Left ventricle myocardium inferior (tissue), 1 donor: ENCODE data around the gene UBE2I. TPM values are rescaled to one million over a fixed set of nuclear protein-coding genes. Genes with fewer than 3 reads are reported as not detected.

Experiments
- DNase-seq: peaks from one replicate; pipeline ENCODE4 v3.0.0-alpha.2; 2020
- H3K27ac ChIP-seq: fragments of 200-600 bp; replicated peaks from 2 replicates; pipeline ENCODE4 v1.8.0; 2021
- H3K27me3 ChIP-seq: fragments of 200-600 bp; 2 replicates; pipeline ENCODE4 v1.8.0; 2021; ENCODE audit warnings: low read depth
- H3K36me3 ChIP-seq: fragments of 200-600 bp; 2 replicates; pipeline ENCODE4 v1.8.0; 2021
- H3K4me1 ChIP-seq: fragments of 200-600 bp; 2 replicates; pipeline ENCODE4 v1.8.0; 2021
- H3K4me3 ChIP-seq: fragments of 200-600 bp; 2 replicates; pipeline ENCODE4 v1.8.0; 2021; ENCODE audit warnings: mild to moderate bottlenecking, moderate library complexity
- H3K9me3 ChIP-seq: fragments of 200-600 bp; replicated peaks from 2 replicates; pipeline ENCODE4 v1.8.0; 2021
- intact Hi-C: fragments of 100-400 bp; cut with micrococcal nuclease; formaldehyde crosslinking; loops from one replicate; pipeline ENCODE4 v1.11.0; 2022
- total RNA-seq: library from RNA; stranded (reverse); fragmentation: NEBNext Ultra II Directional; extraction: Animal tissue kit (Norgen Biotek cat#: 25700); gene quantifications from one replicate; pipeline ENCODE4 v1.2.1, GENCODE V29; 2021
- TF ChIP-seq, protein P1 (sequence below): fragments of 200-600 bp; IDR thresholded peaks from 2 replicates; pipeline ENCODE4 v1.8.0; 2021; ENCODE audit warnings: antibody characterized with exemption, mild to moderate bottlenecking, borderline replicate concordance
- donor health status: DM: no; HTN: yes; CAD: no; lungs with severe emphysema.

The UBE2I gene
- total RNA-seq, 1 donor from 2014 or later: 86.2 TPM

DNA sequence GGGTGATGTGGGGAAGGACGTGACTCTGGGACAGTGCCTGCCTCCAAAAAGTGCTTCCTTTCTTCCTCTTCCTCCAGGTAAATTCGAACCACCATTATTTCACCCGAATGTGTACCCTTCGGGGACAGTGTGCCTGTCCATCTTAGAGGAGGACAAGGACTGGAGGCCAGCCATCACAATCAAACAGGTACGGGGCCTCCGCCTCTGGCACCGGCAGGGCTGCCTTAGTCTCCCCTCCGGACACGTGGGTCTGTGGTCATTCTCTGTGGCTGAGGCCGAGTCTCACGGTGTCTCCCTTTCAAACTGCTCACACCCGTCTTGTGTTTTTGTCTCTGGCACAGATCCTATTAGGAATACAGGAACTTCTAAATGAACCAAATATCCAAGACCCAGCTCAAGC is 10.7 kb downstream of the UBE2I start:
- Histone ChIP-seq H3K27ac (no peak overlapping the region), H3K4me3 (no peak overlapping the region), H3K27me3 (no peaks in the 10 kb centered on the region), H3K36me3 (peaks cover 97% of the 10 kb centered on the region), H3K4me1 (no peaks in the 10 kb centered on the region), H3K9me3 (no peaks in the 10 kb centered on the region)
- TF ChIP-seq, protein P1, sequence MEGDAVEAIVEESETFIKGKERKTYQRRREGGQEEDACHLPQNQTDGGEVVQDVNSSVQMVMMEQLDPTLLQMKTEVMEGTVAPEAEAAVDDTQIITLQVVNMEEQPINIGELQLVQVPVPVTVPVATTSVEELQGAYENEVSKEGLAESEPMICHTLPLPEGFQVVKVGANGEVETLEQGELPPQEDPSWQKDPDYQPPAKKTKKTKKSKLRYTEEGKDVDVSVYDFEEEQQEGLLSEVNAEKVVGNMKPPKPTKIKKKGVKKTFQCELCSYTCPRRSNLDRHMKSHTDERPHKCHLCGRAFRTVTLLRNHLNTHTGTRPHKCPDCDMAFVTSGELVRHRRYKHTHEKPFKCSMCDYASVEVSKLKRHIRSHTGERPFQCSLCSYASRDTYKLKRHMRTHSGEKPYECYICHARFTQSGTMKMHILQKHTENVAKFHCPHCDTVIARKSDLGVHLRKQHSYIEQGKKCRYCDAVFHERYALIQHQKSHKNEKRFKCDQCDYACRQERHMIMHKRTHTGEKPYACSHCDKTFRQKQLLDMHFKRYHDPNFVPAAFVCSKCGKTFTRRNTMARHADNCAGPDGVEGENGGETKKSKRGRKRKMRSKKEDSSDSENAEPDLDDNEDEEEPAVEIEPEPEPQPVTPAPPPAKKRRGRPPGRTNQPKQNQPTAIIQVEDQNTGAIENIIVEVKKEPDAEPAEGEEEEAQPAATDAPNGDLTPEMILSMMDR: no peak
- intact Hi-C loops: no loop called here
- DNase-seq: no peak

DNA sequence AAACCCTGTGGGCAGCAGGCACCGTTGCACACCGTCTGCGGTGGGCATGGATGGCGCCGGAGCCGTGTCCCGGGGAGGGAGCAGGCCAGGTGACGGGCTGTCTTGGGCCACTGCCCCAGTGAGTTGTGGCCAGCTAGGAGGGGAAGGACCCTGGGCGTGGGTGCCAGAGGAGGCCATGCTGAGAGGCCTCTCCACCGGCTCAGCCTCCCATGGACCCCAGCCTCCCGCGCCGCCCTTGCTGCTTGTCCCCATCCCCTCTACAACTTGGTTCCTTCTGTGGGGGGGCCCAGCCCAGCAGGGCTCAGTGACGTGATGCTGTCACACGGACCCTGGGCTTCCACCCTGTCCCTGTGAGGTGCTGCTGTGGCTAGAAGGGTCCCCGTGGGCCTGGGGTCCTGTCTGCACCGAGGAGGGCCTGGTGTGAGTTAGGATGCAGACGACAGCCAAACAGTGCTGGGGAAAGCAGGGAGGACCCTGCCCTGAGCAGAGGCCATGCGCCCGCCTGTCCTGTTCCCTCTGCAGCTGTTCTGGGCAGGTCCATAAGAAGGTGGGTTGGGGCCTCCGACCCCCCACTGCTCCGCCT is 11.3 kb downstream of the UBE2I start:
- no peak overlapping the region for H3K4me3 ChIP-seq
- intact Hi-C loops: no loop called here
- DNase-seq: no peak
- peaks cover 97% of the 10 kb centered on the region for H3K36me3 ChIP-seq
- H3K9me3 ChIP-seq: no peaks in the 10 kb centered on the region
- no peak overlapping the region for H3K27ac ChIP-seq
- no peaks in the 10 kb centered on the region for H3K27me3 ChIP-seq
- H3K4me1 ChIP-seq: peaks cover 6% of the 10 kb centered on the region
- TF ChIP-seq, protein P1: no peak

DNA sequence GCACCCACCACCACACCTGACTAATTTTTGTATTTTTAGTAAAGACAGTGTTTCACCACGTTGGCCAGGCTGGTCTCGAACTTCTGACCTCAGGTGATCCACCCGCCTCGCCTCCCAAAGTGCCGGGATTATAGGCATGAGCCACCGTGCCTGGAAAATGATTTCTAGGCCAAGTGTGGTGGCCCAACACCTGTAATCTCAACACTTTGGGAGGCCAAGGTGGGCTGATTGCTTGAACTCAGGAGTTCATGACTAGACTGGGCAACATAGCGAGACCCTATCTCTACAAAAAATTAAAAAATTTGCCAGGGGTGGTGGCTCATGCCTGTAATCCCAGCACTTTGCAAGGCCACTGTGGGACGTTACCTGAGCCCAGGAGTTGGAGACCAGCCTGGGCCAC is 13.0 kb downstream of the UBE2I start:
- no peak overlapping the region for H3K27ac ChIP-seq
- intact Hi-C loops: no loop called here
- H3K27me3 ChIP-seq: no peaks in the 10 kb centered on the region
- H3K9me3 ChIP-seq: no peaks in the 10 kb centered on the region
- TF ChIP-seq, protein P1: no peak
- H3K36me3 ChIP-seq: peaks cover 81% of the 10 kb centered on the region
- peaks cover 23% of the 10 kb centered on the region for H3K4me1 ChIP-seq
- no peak overlapping the region for H3K4me3 ChIP-seq
- DNase-seq: no peak

DNA sequence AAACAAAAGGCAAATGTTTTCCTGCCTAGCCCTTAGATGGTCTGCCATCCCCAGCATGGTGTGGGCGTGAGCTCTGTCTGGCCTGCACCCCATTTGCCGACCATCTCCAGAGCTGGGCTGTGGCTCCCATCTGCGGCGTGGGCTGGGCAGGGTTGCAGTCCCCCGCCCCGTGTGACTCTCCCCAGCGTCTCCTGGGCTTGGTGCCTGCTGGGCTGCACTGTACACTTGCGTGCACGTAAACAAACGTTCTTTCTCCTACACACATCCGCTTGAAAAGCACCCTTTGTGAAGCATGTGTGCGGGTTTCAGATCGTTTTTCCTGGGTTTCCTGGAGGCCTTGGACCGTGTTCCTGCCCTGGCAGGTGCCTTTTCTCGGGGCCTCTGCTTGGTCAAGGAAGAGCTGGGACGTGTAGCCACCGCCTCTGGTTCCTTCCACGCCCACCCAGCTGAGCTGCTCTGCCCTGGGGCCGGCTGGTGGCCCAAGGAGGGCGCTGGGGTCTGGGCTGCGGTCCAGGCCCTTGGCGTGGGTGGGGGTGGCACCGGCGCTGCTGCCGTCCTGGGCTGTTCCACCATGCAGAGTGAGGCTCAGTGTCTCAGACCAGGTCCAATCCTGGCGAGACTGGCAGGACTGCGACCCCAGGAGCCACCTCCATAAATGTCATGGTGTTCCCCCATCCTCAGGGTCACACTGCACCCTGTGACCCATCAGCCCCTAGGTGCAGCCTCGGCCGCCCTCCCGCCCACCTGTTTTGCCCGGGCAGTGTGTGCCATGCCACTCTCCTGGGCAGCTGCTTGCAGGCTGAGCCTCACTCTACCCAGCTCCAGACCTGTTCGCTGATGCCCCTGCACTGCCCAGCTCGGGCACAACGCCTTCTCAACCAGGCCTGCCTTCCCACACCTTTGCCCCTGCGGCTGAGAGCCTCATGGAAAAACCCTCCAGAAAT is 14.1 kb downstream of the UBE2I start:
- H3K9me3 ChIP-seq: no peaks in the 10 kb centered on the region
- DNase-seq: no peak
- peaks cover 25% of the 10 kb centered on the region for H3K4me1 ChIP-seq
- TF ChIP-seq, protein P1: no peak
- H3K27me3 ChIP-seq: no peaks in the 10 kb centered on the region
- peaks cover 69% of the 10 kb centered on the region for H3K36me3 ChIP-seq
- intact Hi-C loops: no loop called here
- H3K4me3 ChIP-seq: no peak overlapping the region
- H3K27ac ChIP-seq: no peak overlapping the region

DNA sequence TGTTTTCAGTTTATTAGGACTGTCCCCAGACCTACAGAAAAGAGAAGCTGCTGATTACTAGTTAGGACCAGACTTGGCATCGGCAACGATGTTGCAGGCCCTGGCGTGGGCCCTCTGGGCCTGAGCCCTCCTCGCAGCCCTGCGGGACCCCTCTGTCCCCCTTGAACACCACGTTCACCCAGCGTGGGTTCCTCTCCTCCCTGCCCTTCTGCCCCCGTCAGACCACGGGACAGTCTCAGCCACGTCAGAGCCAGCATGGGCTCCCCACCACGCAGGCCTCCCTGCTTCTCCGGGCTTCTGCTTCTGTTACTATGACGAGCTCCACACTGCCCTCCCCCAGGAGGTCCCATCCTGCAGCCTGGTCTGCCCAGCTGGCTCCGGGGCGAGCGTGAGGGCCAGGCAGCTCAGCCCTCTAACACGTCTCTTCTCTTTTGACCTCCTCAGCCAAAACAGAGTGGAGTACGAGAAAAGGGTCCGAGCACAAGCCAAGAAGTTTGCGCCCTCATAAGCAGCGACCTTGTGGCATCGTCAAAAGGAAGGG is 14.9 kb downstream of the UBE2I start:
- H3K27me3 ChIP-seq: no peaks in the 10 kb centered on the region
- H3K9me3 ChIP-seq: no peaks in the 10 kb centered on the region
- H3K36me3 ChIP-seq: peaks cover 61% of the 10 kb centered on the region
- peaks cover 25% of the 10 kb centered on the region for H3K4me1 ChIP-seq
- TF ChIP-seq, protein P1: no peak
- no peak overlapping the region for H3K4me3 ChIP-seq
- H3K27ac ChIP-seq: no peak overlapping the region
- intact Hi-C loops: no loop called here
- no peak for DNase-seq
